NCI-H2196 (cell line): ENCODE data around the gene EPHB4.
"Not testable (repeated sequence)": the region's sequence is repeated elsewhere in the genome, so short reads cannot be mapped to it uniquely, and the experiment has no call there.

Source experiments
- DNase-seq: peaks from one replicate; lab custom pipeline; 2025; ENCODE audit not compliant: unreplicated experiment; lab: John Stamatoyannopoulos, UW

Gene EPHB4

DNA sequence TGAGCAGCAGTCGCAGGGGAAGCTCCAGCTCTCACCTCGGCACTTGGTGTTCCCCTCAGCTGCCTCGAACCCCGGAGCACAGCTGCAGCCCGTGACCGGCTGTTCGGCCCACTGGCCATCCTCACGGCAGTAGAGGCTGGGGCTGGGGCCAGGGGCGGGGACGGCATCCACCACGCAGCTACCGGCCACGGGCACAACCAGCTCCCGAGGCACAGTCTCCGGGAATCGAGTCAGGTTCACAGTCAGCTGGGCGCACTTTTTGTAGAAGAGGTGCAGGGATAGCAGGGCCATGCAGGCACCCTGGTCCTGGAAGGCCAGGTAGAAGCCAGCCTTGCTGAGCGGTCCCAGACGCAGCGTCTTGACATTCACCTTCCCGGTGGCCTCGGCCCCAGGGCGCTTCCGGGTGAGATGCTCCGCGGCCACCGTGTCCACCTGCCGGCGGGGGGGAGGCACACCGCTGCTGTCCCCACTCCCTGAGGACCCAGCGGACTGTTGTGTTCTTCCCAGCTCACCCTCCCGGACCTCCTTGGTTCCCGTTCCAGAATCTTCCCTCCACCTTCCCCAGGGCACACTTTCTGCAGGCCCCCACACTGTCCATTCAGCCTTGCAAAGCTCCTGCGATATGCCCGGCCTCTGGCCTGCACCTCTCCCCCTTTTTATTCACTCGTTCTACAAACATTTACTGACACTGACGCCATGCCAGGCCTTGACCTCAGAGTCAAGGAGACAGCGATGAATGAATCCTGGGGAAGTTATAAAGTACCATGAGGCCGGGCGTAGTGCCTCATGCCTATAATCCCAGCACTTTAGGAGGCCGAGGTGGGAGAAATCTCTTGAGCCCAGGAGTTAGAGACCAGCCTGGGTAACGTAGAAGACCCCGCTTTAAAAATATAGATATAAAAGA is 4.8 kb downstream of the EPHB4 start:
- no peak for DNase-seq

DNA sequence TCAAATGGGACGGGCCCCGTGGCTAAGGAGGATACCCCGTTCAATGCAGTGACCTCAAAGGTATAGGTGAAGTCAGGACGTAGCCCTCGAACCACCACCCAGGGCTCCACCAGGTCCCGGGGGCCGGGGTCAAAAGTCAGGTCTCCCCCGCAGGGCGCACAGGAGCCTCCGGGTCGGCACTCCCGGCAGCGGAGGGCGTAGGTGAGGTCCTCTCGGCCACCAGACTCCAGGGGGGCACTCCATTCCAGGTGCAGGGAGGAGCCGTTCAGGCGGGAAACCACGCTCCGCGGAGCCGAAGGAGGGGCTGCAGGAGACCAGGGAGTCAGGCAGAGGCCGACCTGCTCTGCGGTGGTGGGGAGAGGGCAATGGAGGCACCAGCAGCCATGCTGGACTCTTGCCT is 7.7 kb downstream of the EPHB4 start:
- no peak for DNase-seq

DNA sequence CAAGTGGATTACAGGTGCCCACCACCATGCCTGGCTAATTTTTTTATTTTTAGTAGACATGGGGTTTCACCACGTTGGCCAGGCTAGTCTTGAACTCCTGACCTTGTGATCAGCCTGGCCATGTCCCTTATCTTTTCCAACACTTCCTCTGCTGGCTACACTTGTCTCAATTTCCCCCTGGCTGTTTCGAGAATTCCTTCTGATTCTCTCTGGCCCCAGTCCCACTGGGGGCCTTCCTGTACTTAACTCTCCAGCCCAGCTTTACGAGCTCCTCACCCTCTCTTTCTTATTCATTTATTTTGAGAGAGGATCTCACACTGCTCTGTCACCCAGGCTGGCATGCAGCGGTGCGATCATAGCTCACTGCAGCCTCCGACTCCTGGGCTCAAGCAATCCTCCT is 8.5 kb downstream of the EPHB4 start:
- no peak for DNase-seq

DNA sequence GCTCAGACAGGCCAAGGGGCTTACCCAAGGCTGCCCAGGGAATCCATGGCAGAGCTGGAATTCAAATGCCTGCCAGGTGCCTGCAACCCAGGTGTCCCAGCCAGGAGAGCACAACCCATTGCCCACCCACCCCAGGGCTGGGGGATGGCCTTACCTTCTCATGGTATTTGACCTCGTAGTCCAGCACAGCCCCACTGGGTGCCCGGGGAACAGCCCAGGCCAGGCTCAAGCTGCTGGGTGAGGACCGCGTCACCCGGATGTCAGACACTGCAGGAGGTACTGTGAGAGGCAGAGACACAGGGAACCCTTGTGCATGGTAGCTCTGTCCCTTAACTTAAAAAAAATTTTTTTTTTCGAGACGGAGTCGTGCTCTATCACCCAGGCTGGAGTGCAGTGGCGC is 9.0 kb downstream of the EPHB4 start:
- no peak for DNase-seq

DNA sequence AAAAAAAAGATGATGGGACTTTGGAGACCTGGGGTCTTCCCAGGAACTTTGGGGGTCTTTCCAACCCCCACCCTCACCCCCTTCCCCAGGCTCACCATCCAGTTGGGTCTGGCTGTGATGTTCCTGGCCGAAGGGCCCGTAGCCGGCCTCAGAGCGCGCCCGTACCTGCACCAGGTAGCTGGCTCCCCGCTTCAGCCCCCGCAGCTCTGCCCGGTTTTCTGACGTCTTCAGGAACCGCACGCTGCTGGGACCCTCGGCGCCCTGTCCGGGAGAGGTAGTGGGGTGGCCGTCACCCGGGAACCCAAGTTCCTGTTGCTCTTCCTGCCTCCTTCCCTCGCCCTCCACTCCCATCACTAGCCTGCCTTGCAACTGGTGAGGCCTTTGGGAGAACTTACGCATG is 10.2 kb downstream of the EPHB4 start:
- DNase-seq, result no peak

DNA sequence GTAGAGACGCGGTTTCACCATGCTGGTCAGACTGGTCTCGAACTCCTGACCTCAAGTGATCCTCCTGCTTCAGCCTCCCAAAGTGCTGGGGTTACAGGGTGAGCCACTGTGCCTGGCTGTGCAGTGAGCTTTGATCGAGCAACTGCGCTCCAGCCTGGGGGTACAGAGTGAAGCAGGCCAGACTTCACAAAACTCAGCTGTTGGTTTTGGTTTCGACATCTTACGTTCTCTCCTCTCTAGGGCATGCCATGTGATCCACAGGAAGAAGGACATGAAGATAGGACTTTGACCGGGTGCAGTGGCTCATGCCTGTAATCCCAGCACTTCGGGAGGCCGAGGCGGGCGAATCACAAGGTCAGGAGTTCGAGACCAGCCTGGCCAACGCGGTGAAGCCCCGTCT is 10.8 kb downstream of the EPHB4 start:
- not testable (repeated sequence) for DNase-seq

DNA sequence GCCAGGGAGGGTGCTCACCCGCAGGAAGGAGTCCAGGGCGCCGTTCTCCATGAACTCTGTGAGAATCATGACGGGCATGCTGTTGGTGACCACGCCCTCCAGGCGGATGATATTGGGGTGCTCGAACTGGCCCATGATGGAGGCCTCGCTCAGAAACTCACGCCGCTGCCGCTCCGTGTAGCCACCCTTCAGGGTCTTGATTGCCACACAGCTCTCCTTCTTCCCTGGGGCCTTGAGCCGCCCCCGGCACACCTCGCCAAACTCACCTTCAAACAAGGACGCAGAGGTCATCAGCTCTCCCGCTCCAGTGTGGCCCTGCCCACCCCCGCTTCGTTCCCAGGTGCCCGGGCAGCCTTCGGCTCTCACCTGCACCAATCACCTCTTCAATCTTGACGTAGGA is 14.6 kb downstream of the EPHB4 start:
- DNase-seq, result no peak

DNA sequence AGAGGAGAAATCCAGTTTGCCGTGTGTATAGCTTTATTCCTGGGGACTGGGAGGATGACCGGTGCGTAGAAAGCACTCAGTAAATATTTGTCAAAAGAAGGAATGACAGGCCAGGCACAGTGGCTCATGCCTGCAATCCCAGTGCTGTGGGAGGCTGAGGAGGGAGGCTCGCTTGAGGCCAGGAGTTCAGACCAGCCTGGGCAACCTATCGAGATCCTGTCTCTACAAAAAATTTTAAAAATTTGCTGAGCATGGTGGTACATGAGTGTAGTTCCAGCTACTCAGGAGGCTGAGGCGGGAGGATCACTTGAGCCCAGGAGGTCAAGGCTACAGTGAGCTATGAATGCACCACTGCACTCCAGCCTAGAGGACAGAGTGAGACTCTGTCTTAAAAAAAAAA is 15.8 kb downstream of the EPHB4 start:
- no peak for DNase-seq

DNA sequence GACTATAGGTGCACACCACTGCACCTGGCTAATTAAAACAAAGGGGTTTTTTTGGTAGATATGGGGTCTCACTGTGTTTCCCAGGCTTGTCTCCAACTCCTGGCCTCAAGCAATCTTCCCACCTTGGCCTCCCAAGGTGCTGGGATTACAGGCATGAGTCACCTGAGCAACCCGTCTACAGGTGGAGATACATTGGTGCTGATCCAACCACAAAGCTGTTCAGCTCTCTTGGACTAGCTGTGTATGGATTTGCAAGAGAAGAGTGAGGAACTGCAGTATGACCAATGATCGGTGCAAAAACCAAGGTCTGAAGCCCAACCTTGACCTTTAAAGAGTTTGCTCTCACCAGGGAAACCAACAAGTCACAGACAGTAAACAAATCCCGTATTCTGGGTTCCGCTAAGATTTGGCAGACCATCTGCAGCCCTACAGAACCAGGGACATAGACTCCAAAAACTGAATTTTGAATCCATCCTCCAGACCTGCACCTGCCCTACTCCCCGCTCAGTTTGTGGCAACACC is 18.9 kb downstream of the EPHB4 start:
- DNase-seq, result no peak

DNA sequence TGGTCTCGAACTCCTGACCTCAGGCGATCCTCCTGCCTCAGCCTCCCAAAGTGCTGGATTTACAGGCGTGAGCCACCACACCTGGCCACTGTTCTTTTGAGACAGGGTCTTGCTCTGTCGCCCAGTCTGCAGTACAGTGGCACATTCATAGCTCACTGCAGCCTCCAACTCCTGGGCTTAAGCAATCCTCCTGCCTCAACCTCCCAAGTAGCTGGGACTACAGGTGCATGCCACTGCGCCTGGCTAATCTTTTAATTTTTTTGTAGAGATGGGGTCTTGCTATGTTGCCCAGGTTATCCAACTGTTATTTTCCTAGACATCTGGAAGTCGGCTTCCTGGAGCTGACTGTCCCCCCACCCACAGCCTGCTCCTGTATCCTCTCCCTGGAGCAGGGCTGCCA is 20.4 kb downstream of the EPHB4 start:
- DNase-seq, result not testable (repeated sequence)

DNA sequence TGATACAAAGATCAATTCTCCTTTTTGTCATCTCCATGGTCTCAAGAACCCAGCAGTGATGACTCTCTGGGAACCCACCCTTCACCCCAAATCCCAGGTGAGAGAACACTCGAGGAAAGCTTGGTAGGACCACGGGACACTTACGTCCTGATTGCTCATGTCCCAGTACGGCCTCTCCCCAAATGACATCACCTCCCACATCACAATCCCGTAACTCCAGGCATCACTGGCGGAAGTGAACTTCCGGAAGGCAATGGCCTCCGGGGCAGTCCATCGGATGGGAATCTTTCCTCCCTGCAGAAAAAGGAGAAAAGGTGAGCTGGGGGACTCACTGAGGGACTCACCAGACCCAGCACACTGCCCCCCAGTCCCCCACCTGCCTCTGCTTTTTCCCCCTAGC is 21.0 kb downstream of the EPHB4 start:
- DNase-seq, result no peak

DNA sequence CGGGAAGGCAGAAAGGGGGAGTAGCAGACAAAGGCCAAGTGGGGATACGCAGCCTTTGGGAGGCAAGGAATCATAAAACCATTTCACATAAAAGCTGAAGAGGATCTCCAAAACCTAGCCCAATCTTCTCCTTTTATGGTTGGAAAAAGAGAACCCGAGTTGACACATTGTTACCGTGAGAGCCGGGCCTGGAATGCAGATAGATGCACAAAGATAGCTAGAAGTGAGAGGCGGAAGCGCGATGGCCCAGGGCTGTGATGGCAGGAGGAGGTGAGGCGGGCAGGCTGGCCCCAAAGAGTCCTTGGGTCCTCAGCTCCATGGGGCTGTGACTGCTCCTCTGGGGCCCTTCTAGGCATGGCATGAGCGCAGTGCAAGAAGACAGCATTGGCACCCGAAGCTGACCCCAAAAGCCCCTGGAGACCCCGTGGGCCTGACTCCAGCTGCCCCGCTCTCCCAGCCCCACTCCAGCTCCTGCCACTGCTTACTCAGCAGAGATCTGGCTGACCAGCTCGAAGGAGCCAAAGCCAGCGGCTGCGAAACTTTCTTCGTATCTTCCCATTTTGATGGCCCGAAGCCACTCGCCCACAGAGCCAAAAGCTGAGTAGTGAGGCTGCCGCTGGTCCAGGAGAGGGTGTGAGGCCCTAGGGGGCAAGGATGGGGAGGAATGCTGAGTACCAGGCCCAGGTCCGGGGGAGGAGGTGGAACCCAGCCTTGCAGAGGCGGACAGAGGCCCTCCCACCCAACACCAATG is 22.5 kb downstream of the EPHB4 start:
- no peak for DNase-seq

DNA sequence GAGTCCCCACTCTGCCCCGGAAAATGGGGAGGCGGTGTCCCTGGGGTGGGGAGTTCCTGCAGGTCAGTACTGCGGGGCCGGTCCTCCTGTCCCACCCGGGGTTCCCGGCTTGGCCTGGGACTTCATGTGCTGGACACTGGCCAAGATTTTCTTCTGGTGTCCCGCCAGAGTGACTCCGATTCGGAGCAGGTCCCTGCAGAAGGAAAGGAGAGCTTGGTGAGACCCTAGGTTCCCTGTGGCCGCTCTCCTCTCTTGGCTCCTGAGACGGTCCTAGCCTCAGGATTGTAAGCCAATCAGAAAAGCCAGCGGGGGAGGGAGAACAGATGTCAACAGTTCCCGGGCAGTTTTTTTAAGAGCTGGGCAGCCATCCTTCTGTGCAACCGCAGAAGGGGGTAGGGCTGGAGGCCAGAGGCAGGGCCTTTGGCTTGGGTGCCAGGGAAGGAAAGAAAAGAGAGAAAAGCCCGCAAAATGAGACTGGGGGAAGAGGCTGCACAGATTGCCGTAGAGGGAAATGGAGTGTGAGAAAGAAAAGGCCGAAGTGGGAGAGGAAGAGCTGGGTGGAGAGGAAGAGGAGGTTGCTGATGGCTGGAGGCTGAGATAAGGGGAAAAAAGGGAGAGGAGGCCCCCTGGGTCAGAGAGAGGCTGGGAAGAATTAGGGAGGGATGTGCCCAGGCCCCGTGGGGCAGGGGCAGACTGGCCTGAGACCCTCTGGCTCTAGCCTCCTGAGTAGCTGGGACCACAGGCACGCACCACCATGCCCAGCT is 23.7 kb downstream of the EPHB4 start:
- peak; percentile 94 for DNase-seq

DNA sequence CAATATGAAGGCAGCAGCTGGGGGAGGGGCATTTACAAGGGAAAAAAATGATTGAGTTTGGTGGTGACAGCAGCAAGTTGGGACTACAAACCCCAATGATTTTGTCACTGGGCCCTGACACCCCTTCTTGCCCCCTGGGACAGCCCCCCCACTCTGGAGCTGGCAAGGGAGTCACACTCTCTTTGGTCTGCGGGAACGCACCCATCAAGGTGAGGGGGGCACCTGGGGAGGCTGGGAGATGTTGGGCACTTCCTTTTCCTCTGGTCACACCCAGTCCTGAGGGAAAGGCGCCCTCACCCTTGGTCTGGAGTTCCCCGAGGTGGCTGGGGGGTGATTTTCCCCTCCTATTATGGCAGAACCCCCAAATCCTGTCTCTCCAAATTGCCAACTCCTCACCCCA is 24.4 kb downstream of the EPHB4 start:
- DNase-seq, result no peak

DNA sequence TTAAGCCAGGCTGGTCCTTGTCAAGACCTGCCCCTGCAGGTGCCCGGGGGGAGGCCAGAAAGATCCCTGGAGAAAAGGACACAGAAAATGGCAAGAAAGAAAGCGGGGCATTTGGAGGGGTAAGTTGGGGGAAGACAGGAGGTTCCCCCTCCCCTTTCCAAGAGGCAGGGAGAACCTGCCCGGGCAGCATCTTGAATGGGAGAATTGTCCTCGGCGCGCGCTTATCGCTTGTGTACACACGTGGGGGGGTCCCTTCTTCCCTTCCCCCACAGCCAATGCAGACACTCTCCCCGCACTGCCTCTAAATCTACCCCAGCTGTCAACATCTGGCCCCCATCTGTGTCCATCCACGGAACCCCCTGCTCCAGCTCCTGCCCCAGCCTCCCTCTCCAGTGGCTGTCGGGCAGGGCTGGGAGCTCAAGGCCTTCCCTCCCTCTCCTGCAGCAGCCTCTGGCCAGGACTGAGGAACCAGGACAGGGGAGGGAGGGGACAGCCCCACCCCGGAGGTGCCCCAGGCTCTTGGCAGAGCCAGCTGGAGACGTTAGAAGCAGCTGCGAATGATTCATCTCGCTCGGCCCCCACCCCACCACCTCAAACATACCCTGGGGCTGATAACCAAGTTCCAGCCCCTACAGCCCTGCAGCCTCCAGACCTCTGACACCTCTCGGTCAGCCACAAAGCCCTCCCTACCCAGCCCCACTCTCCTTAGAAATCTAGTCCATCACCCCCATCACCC is 25.3 kb downstream of the EPHB4 start:
- DNase-seq, result peak; percentile 90

DNA sequence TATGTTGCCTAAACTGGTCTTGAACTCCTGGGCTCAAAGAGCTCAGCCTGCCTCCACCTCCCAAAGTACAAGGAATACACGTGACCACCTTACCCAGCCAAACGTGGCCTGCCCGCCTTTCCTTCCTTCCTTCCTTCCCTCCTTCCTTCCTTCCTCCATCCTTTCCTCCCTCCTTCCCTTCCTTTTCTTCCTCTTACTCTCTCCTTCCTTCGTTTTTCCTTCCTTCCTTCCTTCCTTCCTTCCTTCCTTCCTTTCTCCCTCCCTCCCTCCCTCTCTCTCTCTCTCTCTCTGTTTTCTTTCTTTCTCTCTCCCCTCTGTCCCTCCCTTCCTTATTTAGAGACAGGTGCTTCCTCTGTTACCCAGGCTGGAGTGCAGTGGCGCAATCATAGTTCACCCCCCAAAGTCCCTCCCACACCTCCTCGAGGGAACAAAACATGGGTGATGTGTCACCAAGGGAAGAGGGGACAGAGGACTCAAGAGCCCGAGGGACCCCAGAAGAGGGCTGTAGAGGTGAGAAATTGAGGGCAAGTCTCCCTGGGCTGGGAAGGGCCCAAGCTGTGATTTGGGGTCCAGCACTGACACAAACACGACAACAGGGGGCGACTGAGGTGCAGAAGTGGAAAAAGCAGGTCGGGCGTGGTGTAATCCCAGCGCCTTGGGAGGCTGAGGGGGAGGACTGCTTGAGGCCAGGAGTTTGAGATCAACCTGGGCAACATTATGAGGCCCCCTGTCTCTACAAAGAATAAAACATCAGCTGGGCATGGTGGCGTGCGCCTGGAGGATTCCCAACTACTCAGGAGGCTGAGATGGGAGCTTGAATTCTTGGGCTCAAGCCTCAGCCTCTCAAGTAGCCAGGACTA is 28.1 kb downstream of the EPHB4 start:
- peak; percentile 27 for DNase-seq

DNA sequence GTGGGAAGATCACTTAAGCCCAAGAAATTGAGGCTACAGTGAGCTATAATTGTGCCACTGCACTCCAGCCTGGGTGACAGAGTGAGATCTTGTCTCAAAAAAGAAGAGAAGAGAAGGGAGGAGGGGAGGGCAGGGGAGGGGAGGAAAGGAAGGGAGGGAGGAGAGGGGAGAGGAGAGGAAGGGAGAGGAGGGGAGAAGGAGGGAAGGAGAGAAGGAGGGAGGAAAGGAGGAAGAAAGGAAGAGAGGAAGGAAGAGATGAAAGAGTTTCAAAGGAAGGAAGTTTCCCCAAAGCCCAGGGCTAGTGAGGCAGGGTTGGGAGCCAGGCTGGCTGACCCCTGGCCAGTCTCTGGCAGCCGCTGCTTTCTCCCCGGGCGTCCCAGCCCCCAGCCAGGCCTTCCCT is 32.6 kb downstream of the EPHB4 start:
- no peak for DNase-seq

DNA sequence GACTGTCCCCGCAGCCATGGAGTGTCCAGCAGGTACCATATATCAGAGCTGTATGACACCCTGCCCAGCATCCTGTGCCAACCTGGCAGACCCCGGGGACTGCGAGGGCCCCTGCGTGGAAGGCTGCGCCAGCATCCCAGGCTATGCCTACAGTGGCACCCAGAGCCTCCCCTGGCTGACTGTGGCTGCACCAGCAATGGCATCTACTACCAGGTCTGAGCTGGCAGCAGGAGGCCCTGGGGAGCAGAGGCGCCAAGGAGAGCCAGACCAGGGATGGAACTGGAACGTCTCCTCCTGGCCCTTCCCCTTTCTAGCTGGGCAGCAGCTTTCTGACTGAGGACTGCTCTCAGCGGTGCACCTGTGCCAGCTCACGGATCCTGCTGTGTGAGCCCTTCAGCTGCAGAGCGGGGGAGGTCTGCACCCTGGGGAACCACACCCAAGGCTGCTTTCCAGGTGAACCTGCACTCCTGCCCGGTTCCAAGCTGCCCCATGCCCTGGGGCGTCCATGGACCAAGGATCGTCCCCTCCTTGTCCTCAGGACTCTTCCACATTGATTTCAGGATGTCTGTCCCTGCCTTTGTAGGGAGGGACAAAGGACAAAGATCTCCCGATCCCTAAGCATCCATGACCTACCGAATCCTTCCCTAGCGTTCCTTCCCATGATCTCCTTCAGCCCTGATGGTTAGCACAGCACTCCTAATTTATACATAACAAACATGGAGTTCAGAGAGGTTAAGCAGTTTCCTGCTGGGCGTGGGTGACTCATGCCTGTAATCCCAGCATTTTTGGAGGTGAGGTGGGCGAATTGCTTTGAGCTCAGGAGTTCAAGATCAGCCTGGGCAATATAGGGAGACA is 33.3 kb downstream of the EPHB4 start:
- DNase-seq, result peak; percentile 25
